ENCODE data around the gene TAGLN3.

- TF ChIP-seq CTCF (conservative IDR thresholded peaks at IDR 0.05 in 1 of 2, IDR thresholded peaks at IDR 0.05 in 1 of 2; ENCODE audit: extremely low read depth in 1 of 2, insufficient read depth in 1 of 2, low read depth in 1 of 2, low read length in 2 of 2) = no peak
- TF ChIP-seq EZH2 (IDR thresholded peaks at IDR 0.05; ENCODE audit: borderline replicate concordance, low read length) = no peak
These were observed 36.5 kb downstream of the TAGLN3 start for GRCh38 chr3:112035241-112035640.

Measured in mammary epithelial cell (primary cell).